NB4 (cell line): ENCODE results near the gene ENDOV.

Source experiments
- CTCF ChIP-seq: IDR thresholded peaks from one replicate; pipeline ENCODE4 v1.5.1; 2012; ENCODE audit warnings: low read depth, low read length
- MAX ChIP-seq: IDR thresholded peaks from 2 replicates; pipeline ENCODE4 v1.6.1; 2011; ENCODE audit warnings: low read depth, low read length
- MYC ChIP-seq: IDR thresholded peaks from 2 replicates; pipeline ENCODE4 v1.6.1; 2011; ENCODE audit warnings: low read depth, low read length
- POLR2A ChIP-seq: IDR thresholded peaks from 2 replicates; pipeline ENCODE4 v1.6.1; 2011; ENCODE audit warnings: mild to moderate bottlenecking; ENCODE audit not compliant: insufficient read length; ENCODE audit errors: extremely low read depth

GRCh38 chr17:80472996-80473395, 58.0 kb downstream of the ENDOV start:
- TF ChIP-seq CTCF (no peak), POLR2A (no peak), MAX (no peak), MYC (no peak)
